GM12874 (cell line): ENCODE measurements around the gene NSUN4.

ENCODE experiments used
- TF ChIP-seq, protein P1 (sequence below): IDR thresholded peaks from 2 replicates; pipeline ENCODE4 v1.5.1; 2011; ENCODE audit warnings: low read depth, mild to moderate bottlenecking, control low read depth, low read length, moderate library complexity; ENCODE audit not compliant: insufficient read depth

NSUN4 gene

DNA sequence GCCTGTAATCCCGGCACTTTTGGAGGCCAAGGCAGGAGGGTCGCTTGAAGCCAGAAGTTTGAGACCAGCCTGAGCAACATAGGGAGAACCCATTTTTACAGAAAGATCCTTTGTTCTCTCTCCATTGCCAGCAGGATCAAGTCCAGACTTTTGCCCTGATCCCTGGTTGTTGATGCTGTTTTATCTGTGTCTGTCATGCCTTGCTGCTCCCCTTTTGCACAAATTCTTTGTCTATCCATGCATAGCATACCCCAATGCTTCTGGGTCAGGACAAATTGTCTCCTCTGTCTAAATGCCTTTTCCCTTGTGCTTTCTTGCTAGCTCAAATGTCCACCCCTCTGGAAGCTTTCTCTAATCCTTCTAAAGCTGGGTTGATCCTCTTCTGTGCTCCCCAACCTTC is 28.2 kb downstream of the NSUN4 start:
- TF ChIP-seq, protein P1, sequence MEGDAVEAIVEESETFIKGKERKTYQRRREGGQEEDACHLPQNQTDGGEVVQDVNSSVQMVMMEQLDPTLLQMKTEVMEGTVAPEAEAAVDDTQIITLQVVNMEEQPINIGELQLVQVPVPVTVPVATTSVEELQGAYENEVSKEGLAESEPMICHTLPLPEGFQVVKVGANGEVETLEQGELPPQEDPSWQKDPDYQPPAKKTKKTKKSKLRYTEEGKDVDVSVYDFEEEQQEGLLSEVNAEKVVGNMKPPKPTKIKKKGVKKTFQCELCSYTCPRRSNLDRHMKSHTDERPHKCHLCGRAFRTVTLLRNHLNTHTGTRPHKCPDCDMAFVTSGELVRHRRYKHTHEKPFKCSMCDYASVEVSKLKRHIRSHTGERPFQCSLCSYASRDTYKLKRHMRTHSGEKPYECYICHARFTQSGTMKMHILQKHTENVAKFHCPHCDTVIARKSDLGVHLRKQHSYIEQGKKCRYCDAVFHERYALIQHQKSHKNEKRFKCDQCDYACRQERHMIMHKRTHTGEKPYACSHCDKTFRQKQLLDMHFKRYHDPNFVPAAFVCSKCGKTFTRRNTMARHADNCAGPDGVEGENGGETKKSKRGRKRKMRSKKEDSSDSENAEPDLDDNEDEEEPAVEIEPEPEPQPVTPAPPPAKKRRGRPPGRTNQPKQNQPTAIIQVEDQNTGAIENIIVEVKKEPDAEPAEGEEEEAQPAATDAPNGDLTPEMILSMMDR, result no peak

DNA sequence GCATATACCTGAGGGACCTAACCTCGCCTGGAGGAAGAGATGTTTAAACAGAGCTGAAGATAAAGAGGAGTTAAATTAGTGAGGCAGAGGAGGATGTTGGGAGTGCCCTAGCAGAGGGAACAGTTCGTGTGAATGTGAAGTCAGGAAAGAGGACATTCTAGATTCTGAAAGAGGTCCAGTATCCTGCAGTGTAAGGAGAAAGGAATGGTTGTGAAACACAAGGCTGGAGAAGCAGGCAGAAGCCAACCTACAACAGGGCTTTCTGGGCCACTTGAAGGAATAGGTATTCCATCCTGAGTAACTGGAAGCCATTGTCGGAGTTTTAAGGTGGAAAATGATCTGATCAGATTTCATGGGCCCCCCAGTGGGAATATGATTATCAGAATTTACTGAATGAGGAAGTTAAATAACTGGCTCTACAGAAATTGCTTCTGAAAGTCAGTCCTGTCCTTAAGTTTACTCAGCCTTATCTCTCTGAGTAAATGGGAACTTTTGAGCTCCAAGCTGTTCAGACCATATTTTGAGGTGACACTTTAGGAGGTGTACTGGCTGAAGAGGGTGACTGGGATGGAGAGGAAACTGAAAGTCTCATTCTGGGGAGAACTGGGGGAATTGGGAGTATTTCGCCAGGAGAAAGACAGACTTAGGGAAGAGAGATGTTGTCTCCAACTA is 29.1 kb downstream of the NSUN4 start:
- TF ChIP-seq, protein P1, result no peak

DNA sequence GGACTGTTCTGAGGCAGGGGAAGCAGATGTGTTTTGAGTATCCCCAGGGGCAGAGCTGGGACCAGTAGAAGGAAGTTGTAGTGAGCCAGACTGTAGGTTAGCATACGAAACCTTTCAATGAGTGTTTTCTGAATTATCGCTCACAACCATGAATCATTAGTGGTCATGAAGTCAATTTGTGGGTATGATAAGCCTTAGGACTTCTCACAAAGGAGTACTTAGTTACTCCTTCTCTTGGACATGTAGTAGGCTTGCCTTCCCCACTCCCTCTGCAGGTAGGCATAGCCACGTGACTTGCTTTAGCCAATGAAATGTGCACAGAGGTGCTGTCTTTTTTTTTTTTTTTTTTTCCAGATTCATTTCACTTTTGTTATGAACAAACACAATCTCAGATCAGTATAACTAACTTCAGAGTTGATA is 29.6 kb downstream of the NSUN4 start:
- TF ChIP-seq, protein P1, result no peak

DNA sequence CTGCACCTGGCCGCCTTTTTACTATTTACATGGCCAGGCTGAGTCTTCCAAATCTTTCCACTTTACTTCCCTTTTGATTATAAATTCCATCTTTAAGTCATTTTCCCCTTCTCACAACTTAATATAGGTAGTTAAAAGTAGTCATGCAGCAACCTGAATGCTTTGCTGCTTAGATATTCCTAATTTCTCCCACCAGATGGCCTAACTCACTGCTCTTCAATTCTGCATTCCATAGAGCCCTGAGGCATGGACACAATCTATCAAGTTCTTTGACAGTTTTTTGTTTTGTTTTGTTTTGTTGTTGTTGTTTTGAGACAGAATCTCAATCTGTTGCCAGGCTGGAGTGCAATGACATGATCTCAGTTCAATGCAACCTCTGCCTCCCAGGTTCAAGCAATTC is 31.8 kb downstream of the NSUN4 start:
- TF ChIP-seq, protein P1, result no peak

DNA sequence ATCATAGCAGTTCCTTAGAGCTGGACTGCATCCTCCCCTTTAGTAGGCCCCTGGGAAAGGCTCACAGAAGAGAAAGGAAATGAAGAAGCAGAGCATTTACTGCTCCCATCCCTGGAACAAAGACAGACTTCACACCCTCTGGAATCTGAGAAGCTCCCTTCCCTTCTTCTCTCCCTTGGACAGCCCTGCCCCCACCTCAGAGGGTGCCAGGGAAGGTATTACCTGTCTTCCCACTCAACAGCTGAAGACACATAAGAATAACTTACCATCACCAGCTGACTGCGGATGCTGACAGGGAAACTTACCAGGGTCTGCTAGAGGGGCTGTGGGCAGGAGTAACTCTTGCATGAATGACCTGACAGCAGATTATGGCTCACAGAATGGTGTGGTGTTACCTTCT is 39.4 kb downstream of the NSUN4 start:
- TF ChIP-seq, protein P1, result no peak

DNA sequence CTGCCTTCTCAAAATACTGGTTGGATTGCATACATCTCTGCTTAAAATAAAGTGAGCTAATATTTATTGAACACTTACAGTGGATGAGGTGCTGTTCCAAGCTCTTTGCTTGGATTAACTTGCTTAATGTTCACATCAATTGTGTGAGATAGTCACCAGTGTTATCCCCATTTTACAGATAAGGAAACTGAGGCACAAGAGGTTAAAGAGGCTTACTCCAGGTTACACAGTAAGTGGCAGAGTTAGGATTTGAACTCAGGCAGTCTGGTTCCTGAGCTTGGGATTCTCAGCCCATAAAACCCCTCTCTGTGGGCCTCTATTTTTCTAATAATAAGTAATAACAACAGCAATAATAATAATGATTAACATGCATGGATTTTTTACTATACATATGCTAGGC is 39.9 kb downstream of the NSUN4 start:
- TF ChIP-seq, protein P1, result no peak

DNA sequence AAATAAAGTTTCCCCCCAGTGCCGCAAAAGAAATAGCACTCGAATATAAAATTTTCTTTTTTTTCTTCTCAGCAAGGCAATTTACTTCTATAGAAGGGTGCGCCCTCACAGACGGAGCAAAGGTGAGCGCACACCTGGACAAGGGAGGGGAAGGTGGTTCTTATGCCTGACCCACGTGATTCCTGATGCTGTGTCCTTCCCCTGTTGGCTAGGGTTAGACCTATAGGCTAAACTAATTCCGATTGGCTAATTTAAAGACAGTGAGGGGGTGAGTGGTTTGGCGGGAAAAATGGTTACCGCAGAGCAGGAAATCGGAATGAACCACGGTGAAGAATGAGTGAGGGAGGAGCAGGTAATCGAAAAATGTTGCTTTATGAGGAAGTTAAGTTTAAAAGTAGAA is 52.9 kb downstream of the NSUN4 start:
- TF ChIP-seq, protein P1, result no peak
